GM19025 (cell line): ENCODE data around the gene SDE2.
"Not testable (repeated sequence)": the region's sequence is repeated elsewhere in the genome, so short reads cannot be mapped to it uniquely, and the experiment has no call there.

ENCODE experiments used
- ATAC-seq: cut with Tn5 transposase; IDR thresholded peaks from one replicate; pipeline ENCODE4 v1.9.1; 2021; ENCODE audit warnings: mild to moderate bottlenecking, low read depth, moderate library complexity; ENCODE audit not compliant: unreplicated experiment

Gene SDE2

GRCh38 chr1:225979421-225979820 is 19.7 kb downstream of the SDE2 start:
- ATAC-seq: no peak

- peak; percentile 72 for ATAC-seq
These were observed 21.0 kb downstream of the SDE2 start for GRCh38 chr1:225977937-225978748.

GRCh38 chr1:225975146-225975545 is 24.0 kb downstream of the SDE2 start:
- not testable (repeated sequence) for ATAC-seq

- ATAC-seq: no peak
These were observed 24.7 kb downstream of the SDE2 start for GRCh38 chr1:225974454-225974853.

DNA sequence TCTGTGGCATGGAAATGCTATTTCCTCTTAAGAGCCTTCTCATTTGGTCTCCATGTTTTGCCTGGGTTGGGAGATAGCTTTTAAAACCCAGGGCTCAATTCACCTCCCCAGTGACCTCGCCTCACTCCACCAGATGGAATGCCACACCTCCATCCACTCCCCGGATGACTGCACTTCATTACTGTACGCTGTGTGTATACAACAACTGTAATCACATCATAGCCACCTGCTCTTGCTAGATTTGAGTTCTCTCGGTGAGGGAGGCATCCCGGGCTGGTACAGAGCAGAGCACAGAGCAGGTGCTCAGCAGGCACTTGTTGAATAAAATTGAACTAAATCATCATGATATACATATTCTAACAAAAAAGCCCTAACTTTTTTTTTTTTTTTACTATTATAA is 26.0 kb downstream of the SDE2 start:
- ATAC-seq: no peak

- no peak for ATAC-seq
These were observed 26.6 kb downstream of the SDE2 start for GRCh38 chr1:225972344-225973152.

GRCh38 chr1:225970592-225971157 is 28.5 kb downstream of the SDE2 start:
- not testable (repeated sequence) for ATAC-seq

GRCh38 chr1:225969751-225970150 is 29.4 kb downstream of the SDE2 start:
- not testable (repeated sequence) for ATAC-seq

GRCh38 chr1:225965231-225965630 is 33.9 kb downstream of the SDE2 start:
- ATAC-seq: no peak

- ATAC-seq: no peak
These were observed 35.2 kb downstream of the SDE2 start for GRCh38 chr1:225963735-225964530.

GRCh38 chr1:225962440-225962975 is 36.6 kb downstream of the SDE2 start:
- ATAC-seq: no peak

DNA sequence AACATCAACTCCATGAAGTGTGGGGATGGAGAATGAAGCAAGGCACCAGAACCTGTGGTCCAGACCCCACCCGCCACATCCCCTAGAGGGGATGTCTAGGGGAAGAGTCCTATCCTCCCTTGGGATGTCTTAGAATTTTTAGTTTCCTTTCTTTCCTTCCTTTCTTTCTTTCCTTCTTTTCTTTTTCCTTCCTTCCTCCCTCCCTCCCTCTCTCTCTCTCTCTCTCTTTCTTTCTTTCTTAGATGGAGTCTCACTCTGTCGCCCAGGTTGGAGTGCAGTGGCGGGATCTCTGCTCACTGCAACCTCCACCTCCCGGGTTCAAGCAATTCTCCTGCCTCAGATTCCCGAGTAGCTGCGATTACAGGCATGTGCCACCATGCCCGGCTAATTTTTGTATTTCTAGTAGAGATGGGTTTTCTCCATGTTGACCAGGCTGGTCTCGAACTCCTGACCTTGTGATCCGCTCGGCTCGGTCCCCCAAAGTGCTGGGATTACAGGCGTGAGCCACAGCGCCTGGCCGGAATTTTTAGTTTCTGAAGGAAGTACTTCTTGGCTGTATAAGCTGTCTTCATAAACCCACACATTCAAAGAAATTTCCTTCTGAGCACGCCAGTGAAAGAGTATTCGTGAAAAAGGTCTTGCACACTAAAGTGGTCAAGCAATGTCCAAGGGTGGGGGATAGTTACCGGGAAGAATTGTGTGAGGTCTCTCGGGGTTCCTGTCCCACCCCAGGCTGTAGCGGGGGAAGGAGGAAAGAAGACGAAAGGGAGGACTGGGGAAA is 37.3 kb downstream of the SDE2 start:
- ATAC-seq: no peak

DNA sequence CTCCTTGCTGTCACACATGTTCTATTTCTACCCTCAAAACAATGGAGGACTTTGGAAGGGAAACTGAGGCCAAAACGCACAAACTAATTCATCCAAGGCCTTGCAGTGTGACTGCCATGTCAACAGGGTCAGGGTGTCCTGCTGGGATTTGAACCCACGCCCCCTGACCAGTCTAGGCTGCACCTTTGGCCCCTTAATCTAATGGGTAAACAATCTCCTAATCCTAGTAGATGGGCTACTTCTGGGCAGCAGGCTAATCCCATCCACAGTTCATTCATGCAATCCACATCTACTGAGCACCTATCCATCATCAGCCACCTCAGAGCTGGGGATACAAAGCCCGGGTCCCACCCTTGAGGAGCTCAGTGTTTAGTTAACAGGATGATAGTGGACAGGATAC is 41.1 kb downstream of the SDE2 start:
- ATAC-seq: no peak

DNA sequence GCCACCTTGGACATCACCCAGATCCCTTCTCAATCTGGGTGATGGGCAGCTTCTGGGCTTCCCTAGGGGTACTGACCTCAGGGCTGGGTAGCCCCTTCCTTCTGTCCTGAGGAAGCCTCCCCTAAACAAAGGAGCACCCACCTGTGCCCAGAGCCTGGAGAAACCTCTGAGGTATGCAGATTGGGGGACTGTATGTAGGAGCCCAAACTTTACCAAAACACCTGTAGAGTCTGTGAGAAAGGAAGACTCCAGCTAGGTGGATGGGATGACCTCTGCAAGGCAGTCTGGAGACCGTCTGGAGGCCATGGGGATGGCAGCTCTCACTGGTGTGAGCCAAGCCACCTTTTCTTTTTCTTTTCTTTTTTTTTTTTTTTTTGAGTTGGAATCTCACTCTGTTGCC is 44.4 kb downstream of the SDE2 start:
- no peak for ATAC-seq

GRCh38 chr1:225953315-225953714 is 45.8 kb downstream of the SDE2 start:
- ATAC-seq: no peak

- ATAC-seq: no peak
These were observed 48.1 kb downstream of the SDE2 start for GRCh38 chr1:225950905-225951497.

- no peak for ATAC-seq
These were observed 50.1 kb downstream of the SDE2 start for GRCh38 chr1:225949041-225949440.

DNA sequence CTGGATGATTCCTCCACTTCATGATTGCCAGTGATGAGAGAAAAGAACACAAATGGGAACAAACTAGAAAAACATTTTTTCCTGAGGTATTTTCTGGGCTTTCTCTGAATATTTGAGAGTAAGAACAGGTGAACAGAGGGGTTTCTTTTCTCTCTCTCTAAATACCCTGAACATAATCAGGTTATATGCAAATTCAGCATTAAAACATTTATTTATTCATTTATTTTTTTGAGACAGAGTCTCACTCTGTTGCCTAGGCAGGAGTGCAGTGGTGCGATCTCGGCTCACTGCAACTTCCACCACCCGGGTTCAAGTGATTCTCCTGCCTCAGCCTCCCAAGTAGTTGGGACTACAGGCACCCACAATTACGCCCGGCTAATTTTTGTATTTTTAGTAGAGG is 52.3 kb downstream of the SDE2 start:
- no peak for ATAC-seq

- no peak for ATAC-seq
These were observed 53.0 kb downstream of the SDE2 start for GRCh38 chr1:225946082-225946620.
